HepG2 (cell line): Measurements from ENCODE around the gene AKAP9. TPM values are rescaled to one million over a fixed set of nuclear protein-coding genes. Genes with fewer than 3 reads are reported as not detected.

ENCODE experiments used
- ATAC-seq: fragments of 200-7000 bp; cut with Tn5 transposase; 3 replicates; pipeline ENCODE4 v1.9.1; 2020; ENCODE audit warnings: mild to moderate bottlenecking, moderate library complexity
- BruUV-seq: library from RNA; stranded (reverse); fragments of 400-500 nt; replicated peaks from 2 replicates; lab custom pipeline; 2021; lab: Mats Ljungman, UMichigan
- CTCF ChIA-PET: fragments of 300-600 bp; formaldehyde crosslinking; extraction: SDS; loops from one replicate; lab custom pipeline; 2021; ENCODE audit warnings: low total read pairs, inconsistent platforms, low intra/inter-chr PET ratio; lab: Yijun Ruan, JAX
- POLR2A ChIA-PET: fragments of 350-600 bp; sonication (Branson Sonifier 250); formaldehyde crosslinking; loops from one replicate; lab custom pipeline; 2020; ENCODE audit warnings: antibody characterized with exemption, inconsistent platforms; lab: Yijun Ruan, JAX
- DNase-seq: peaks from one replicate; pipeline ENCODE4 v3.0.0-alpha.2; 2015; ENCODE audit warnings: low spot score
- FAIRE-seq: peaks from 3 replicates; lab custom pipeline; 2011; peaks lifted over from hg19 to GRCh38; lab: Jason Lieb, UNC
- H2AFZ ChIP-seq: one replicate; pipeline ENCODE4 v1.6.1; 2011; ENCODE audit warnings: low read length, inconsistent platforms
- H3K27ac ChIP-seq: fragments of 300-600 bp; 3 replicates; pipeline ENCODE4 v1.8.0; 2011; ENCODE audit warnings: mixed run types, mild to moderate bottlenecking, mixed read lengths, low read length, inconsistent platforms; ENCODE audit not compliant: insufficient read depth; ENCODE audit errors: extremely low read length
- H3K27me3 ChIP-seq, 2 experiments: fragments of 200-600 bp in 1 of 2; 2 replicates in 1 of 2; 3 replicates in 1 of 2; pipeline versions ENCODE4 v1.6.0 to v1.8.0; 2011; ENCODE audit warnings: low read length in 2 of 2, mild to moderate bottlenecking in 2 of 2, moderate library complexity in 2 of 2, inconsistent platforms in 1 of 2; ENCODE audit not compliant: insufficient read depth in 2 of 2, control insufficient read depth in 1 of 2
- H3K36me3 ChIP-seq, 2 experiments: fragments of 200-600 bp in 1 of 2; replicated peaks in 1 of 2; 2 replicates in 1 of 2; 3 replicates in 1 of 2; pipeline versions ENCODE4 v1.5.1 to v1.8.0; 2011; ENCODE audit warnings: low read length in 2 of 2, inconsistent platforms in 1 of 2; ENCODE audit not compliant: insufficient read depth in 2 of 2, control insufficient read depth in 1 of 2
- H3K4me1 ChIP-seq: 2 replicates; pipeline ENCODE4 v1.5.1; 2012; ENCODE audit warnings: low read length, inconsistent platforms; ENCODE audit not compliant: insufficient read depth
- H3K4me2 ChIP-seq: 2 replicates; pipeline ENCODE4 v1.6.0; 2011; ENCODE audit warnings: low read depth, low read length, inconsistent platforms
- H3K4me3 ChIP-seq, 3 experiments: fragments of 200-600 bp in 1 of 3; sonication (generic), shearing (Covaris generic) in 1 of 3; replicated peaks in 1 of 3; 2 replicates each; pipeline ENCODE4 v1.5.1; 2011 to 2016; ENCODE audit warnings: low read length in 3 of 3, inconsistent platforms in 2 of 3, low read depth in 2 of 3, mild to moderate bottlenecking in 2 of 3, control low read depth in 1 of 3, mixed read lengths in 1 of 3; ENCODE audit not compliant: insufficient read depth in 1 of 3
- H3K79me2 ChIP-seq: one replicate; pipeline ENCODE4 v1.6.1; 2011; ENCODE audit warnings: low read length, inconsistent platforms; ENCODE audit not compliant: insufficient read depth
- H3K9ac ChIP-seq: 2 replicates; pipeline ENCODE4 v1.6.0; 2011; ENCODE audit warnings: mild to moderate bottlenecking, low read depth, low read length, inconsistent platforms; ENCODE audit not compliant: insufficient read depth
- H3K9me3 ChIP-seq: 2 replicates; pipeline ENCODE4 v1.5.1; 2012; ENCODE audit warnings: mild to moderate bottlenecking, low read length
- H4K20me1 ChIP-seq: 2 replicates; pipeline ENCODE4 v1.6.0; 2011; ENCODE audit warnings: inconsistent platforms, mild to moderate bottlenecking, low read length, moderate library complexity; ENCODE audit not compliant: insufficient read depth
- E2F5 ChIP-seq: sonication (generic); formaldehyde crosslinking; conservative IDR thresholded peaks from 2 replicates; pipeline ENCODE4 v1.4.0; 2020; ENCODE audit warnings: missing genetic modification reagents
- KAT7 ChIP-seq: IDR thresholded peaks from 2 replicates; pipeline ENCODE4 v1.6.1; 2018; ENCODE audit warnings: borderline replicate concordance, missing compliant biosample characterization
- NR2F6 ChIP-seq, 2 experiments: IDR thresholded peaks; 2 replicates each; pipeline ENCODE4 v1.6.1; 2016; ENCODE audit warnings: antibody characterized with exemption in 1 of 2, mild to moderate bottlenecking in 1 of 2
- RBM22 ChIP-seq: fragments of 200-400 bp; formaldehyde crosslinking; optimal IDR thresholded peaks from 2 replicates; pipeline ENCODE3; 2017; ENCODE audit warnings: mild to moderate bottlenecking, low read length, moderate library complexity
- REST ChIP-seq, 2 experiments: IDR thresholded peaks; 2 replicates each; pipeline ENCODE4 v1.6.1; 2011 to 2012; ENCODE audit warnings: low read length in 2 of 2, borderline replicate concordance in 1 of 2, low read depth in 1 of 2, mild to moderate bottlenecking in 1 of 2, moderate library complexity in 1 of 2
- SRF ChIP-seq: IDR thresholded peaks from 2 replicates; pipeline ENCODE4 v1.6.1; 2011; ENCODE audit warnings: mild to moderate bottlenecking, low read depth, low read length, moderate library complexity
- SRSF9 ChIP-seq: fragments of 200-400 bp; formaldehyde crosslinking; IDR thresholded peaks from 2 replicates; pipeline ENCODE4 v1.6.1; 2018; ENCODE audit warnings: borderline replicate concordance, mild to moderate bottlenecking, low read depth, low read length; ENCODE audit not compliant: insufficient read depth, poor library complexity, severe bottlenecking
- TCF12 ChIP-seq, 2 experiments: fragments of 450-650 bp in 1 of 2; sonication (generic) in 1 of 2; formaldehyde crosslinking in 1 of 2; IDR thresholded peaks; 2 replicates each; pipeline versions ENCODE4 v1.6.1 to v1.8.0; 2017 to 2022; ENCODE audit warnings: antibody characterized with exemption in 1 of 2, mild to moderate bottlenecking in 1 of 2, missing genetic modification reagents in 1 of 2, moderate library complexity in 1 of 2
- ZBTB33 ChIP-seq: sonication (generic); formaldehyde crosslinking; IDR thresholded peaks from 2 replicates; pipeline ENCODE4 v1.4.0; 2020; ENCODE audit warnings: missing genetic modification reagents
- ZNF24 ChIP-seq: fragments of 450-650 bp; IDR thresholded peaks from 2 replicates; pipeline ENCODE4 v1.6.1; 2017; ENCODE audit warnings: antibody characterized with exemption, mild to moderate bottlenecking
- ZNF281 ChIP-seq: sonication (generic); formaldehyde crosslinking; IDR thresholded peaks from 2 replicates; pipeline ENCODE4 v1.4.0; 2020; ENCODE audit warnings: missing genetic modification reagents, borderline replicate concordance
- ZNF34 ChIP-seq: sonication (generic); formaldehyde crosslinking; IDR thresholded peaks from 2 replicates; pipeline ENCODE4 v1.4.0; 2020; ENCODE audit warnings: mild to moderate bottlenecking, missing genetic modification reagents, borderline replicate concordance
- ZNF383 ChIP-seq: sonication (generic); formaldehyde crosslinking; IDR thresholded peaks from 2 replicates; pipeline ENCODE4 v1.4.0; 2020; ENCODE audit warnings: missing genetic modification reagents, mild to moderate bottlenecking, borderline replicate concordance
- ZNF841 ChIP-seq: sonication (generic); formaldehyde crosslinking; IDR thresholded peaks from 2 replicates; pipeline ENCODE4 v1.8.1; 2023; ENCODE audit warnings: missing genetic modification reagents, borderline replicate concordance
- WGBS: methylation state at CpG from one replicate; pipeline ENCODE4 v1.1.6; 2017; ENCODE audit warnings: low lambda C conversion rate; 5-methylcytosine and 5-hydroxymethylcytosine counted together
- in situ Hi-C: cut with HindIII; loops from 2 replicates; pipeline ENCODE4 v1.10.0; 2017; ENCODE audit warnings: low pct_unique_long_range_greater_than_20kb; ENCODE audit not compliant: extremely low pct_ligation_motif_present
- intact Hi-C: fragments of 100-400 bp; cut with micrococcal nuclease; formaldehyde crosslinking; loops from one replicate; pipeline ENCODE4 v1.10.0; 2022; ENCODE audit not compliant: unreplicated experiment
- polyA plus RNA-seq, 8 experiments: library from polyadenylated mRNA; depleted of rRNA in 3 of 8; stranded (reverse) in 7 of 8; unstranded in 1 of 8; fragments of >200 nt; fragmentation: Illumina TruSeq in 4 of 8; extraction: Trizol in 4 of 8; gene quantifications; 2 replicates each; pipeline versions ENCODE4 v1.2.1 to v1.2.3, GENCODE V29; 2011 to 2016; ENCODE audit warnings: low read depth in 4 of 8, missing spikeins in 1 of 8, mixed read lengths in 1 of 8; ENCODE audit not compliant: insufficient read depth in 1 of 8
- total RNA-seq, 5 experiments: library from RNA; depleted of rRNA; stranded (reverse); fragments of >200 nt; fragmentation: Illumina TruSeq; extraction: Trizol; gene quantifications; 2 replicates each; pipeline ENCODE4 v1.2.3, GENCODE V29; 2016; ENCODE audit warnings: low read depth in 1 of 5

AKAP9 gene
- total and polyA plus RNA-seq, 2 of the 13 experiments (the other 11 are each of a cell fraction or from before 2014, with no cell fraction given), result 27.6 to 33.1 TPM

GRCh38 chr7:92100534-92100933 is 159.9 kb downstream of the AKAP9 start:
- POLR2A ChIA-PET, result no interaction called here
- no peak for TF ChIP-seq ZNF24
- TF ChIP-seq ZBTB33, result no peak
- TF ChIP-seq ZNF281, result no peak
- TF ChIP-seq ZNF34 (CRISPR knock-in tag), result no peak
- TF ChIP-seq SRF, result no peak
- TF ChIP-seq ZNF383 (CRISPR knock-in tag), result no peak
- TF ChIP-seq RBM22, result no peak
- TF ChIP-seq ZNF841 (CRISPR knock-in tag), result no peak
- TF ChIP-seq TCF12 (IDR thresholded peaks at IDR 0.05), result no peak
- TF ChIP-seq TCF12 (CRISPR knock-in tag; IDR thresholded peaks at IDR 0.05), result no peak
- TF ChIP-seq KAT7, result no peak
- TF ChIP-seq SRSF9, result no peak
- TF ChIP-seq E2F5 (CRISPR knock-in tag), result no peak
- TF ChIP-seq NR2F6 (IDR thresholded peaks at IDR 0.05), result no peak
- TF ChIP-seq NR2F6 (CRISPR knock-in tag; IDR thresholded peaks at IDR 0.05), result no peak
- TF ChIP-seq REST (IDR thresholded peaks at IDR 0.05; ENCODE audit: borderline replicate concordance in 1 of 2, low read depth in 1 of 2, low read length in 2 of 2), result no peak

More at GRCh38 chr7:92100534-92100933, 159.9 kb downstream of the AKAP9 start:
- Histone ChIP-seq H3K36me3 (peaks cover 12 to 60% of the 10 kb centered on the region in 2 experiments), H3K4me1 (no peaks in the 10 kb centered on the region), H4K20me1 (no peaks in the 10 kb centered on the region), H3K9ac (no peak overlapping the region), H3K27me3 (no peaks in the 10 kb centered on the region), H3K4me3 (no peak overlapping the region), H3K79me2 (no peaks in the 10 kb centered on the region), H3K27ac (no peak overlapping the region), H2AFZ (no peak overlapping the region), H3K4me2 (no peak overlapping the region), H3K9me3 (no peaks in the 10 kb centered on the region)
- WGBS, result 97% methylated on average over 1 of the region's 1 CpG
- BruUV-seq, result no TSS peak
- intact Hi-C loops, result no loop called here
- DNase-seq (no peak), ATAC-seq (no peak), FAIRE-seq (no peak)
- in situ Hi-C loops, result no loop called here
- CTCF ChIA-PET, result no interaction called here
